GM19328 (cell line): ENCODE results near the gene FBXO48.
"Not testable (repeated sequence)": the region's sequence is repeated elsewhere in the genome, so short reads cannot be mapped to it uniquely, and the experiment has no call there.

Experiments
- ATAC-seq: cut with Tn5 transposase; IDR thresholded peaks from one replicate; pipeline ENCODE4 v1.9.1; 2021; ENCODE audit warnings: mild to moderate bottlenecking, moderate library complexity; ENCODE audit not compliant: unreplicated experiment

FBXO48 gene

GRCh38 chr2:68472796-68473414 lies 5.8 kb upstream of the FBXO48 start:
- no peak for ATAC-seq

GRCh38 chr2:68471385-68471784 lies 4.3 kb upstream of the FBXO48 start:
- ATAC-seq = no peak

GRCh38 chr2:68469935-68470334 lies 2.8 kb upstream of the FBXO48 start:
- no peak for ATAC-seq

GRCh38 chr2:68468801-68469200 lies 1.7 kb upstream of the FBXO48 start:
- no peak for ATAC-seq

GRCh38 chr2:68466778-68467076 lies 367 bp downstream of the FBXO48 start:
- ATAC-seq = no peak

GRCh38 chr2:68466361-68466777 lies 725 bp downstream of the FBXO48 start:
- no peak for ATAC-seq

GRCh38 chr2:68465081-68465916 lies 1.8 kb downstream of the FBXO48 start:
- no peak for ATAC-seq

- ATAC-seq = no peak
These were observed 2.4 kb downstream of the FBXO48 start for GRCh38 chr2:68464651-68465050.

GRCh38 chr2:68463287-68463877 lies 3.7 kb downstream of the FBXO48 start:
- ATAC-seq = no peak

- no peak for ATAC-seq
These were observed 8.1 kb downstream of the FBXO48 start for GRCh38 chr2:68458981-68459380.

GRCh38 chr2:68456198-68456597 lies 10.9 kb downstream of the FBXO48 start:
- ATAC-seq = no peak

GRCh38 chr2:68454719-68455118 lies 12.4 kb downstream of the FBXO48 start:
- no peak for ATAC-seq

- ATAC-seq = no peak
These were observed 13.2 kb downstream of the FBXO48 start for GRCh38 chr2:68453761-68454360.

GRCh38 chr2:68452158-68452900 lies 14.8 kb downstream of the FBXO48 start:
- no peak for ATAC-seq

- ATAC-seq = no peak
These were observed 18.1 kb downstream of the FBXO48 start for GRCh38 chr2:68448671-68449653.

GRCh38 chr2:68447118-68447517 lies 20.0 kb downstream of the FBXO48 start:
- no peak for ATAC-seq

GRCh38 chr2:68446425-68446824 lies 20.7 kb downstream of the FBXO48 start:
- not testable (repeated sequence) for ATAC-seq

- ATAC-seq = no peak
These were observed 25.1 kb downstream of the FBXO48 start for GRCh38 chr2:68441994-68442322.

GRCh38 chr2:68441179-68441993 lies 25.7 kb downstream of the FBXO48 start:
- peak; percentile 97 for ATAC-seq
